Ovary (tissue), 9 donors: ENCODE results near the gene HOXA6. TPM values are rescaled to one million over a fixed set of nuclear protein-coding genes. Genes with fewer than 3 reads are reported as not detected.

Experiments
- DNase-seq, 5 donors: peaks; one replicate each; pipeline ENCODE4 v3.0.0-alpha.2; 2019 to 2020
- H3K27ac ChIP-seq, 2 donors: fragments of 200-600 bp; one replicate each; pipeline versions ENCODE4 v1.5.1 to v1.8.0; 2019 to 2022
- H3K27me3 ChIP-seq: fragments of 200-600 bp; one replicate; pipeline ENCODE4 v1.8.0; 2022
- H3K36me3 ChIP-seq: fragments of 200-600 bp; sonication (generic); one replicate; pipeline ENCODE4 v1.5.1; 2019
- H3K4me1 ChIP-seq: one replicate; pipeline ENCODE4 v1.8.1; 2013; ENCODE audit warnings: mild to moderate bottlenecking, moderate library complexity; ENCODE audit not compliant: insufficient read depth
- H3K4me3 ChIP-seq: fragments of 200-600 bp; sonication (generic); one replicate; pipeline ENCODE4 v1.5.1; 2017
- H3K9me3 ChIP-seq, 2 donors: fragments of 200-600 bp in 1 of 2; sonication (generic) in 1 of 2; one replicate each; pipeline versions ENCODE4 v1.5.1 to v1.8.1; 2013 to 2019; ENCODE audit warnings: mild to moderate bottlenecking in 1 of 2, moderate library complexity in 1 of 2
- EP300 ChIP-seq: sonication (generic); formaldehyde crosslinking; IDR thresholded peaks from one replicate; pipeline ENCODE4 v1.6.1; 2017; ENCODE audit warnings: antibody characterized with exemption
- POLR2A ChIP-seq: fragments of 450-650 bp; IDR thresholded peaks from one replicate; pipeline ENCODE4 v1.6.1; 2017; ENCODE audit warnings: antibody characterized with exemption, mild to moderate bottlenecking, moderate library complexity
- WGBS, 3 donors: extraction: QIAGEN DNeasy Blood & Tissue Kit in 1 of 3; methylation state at CpG; one replicate each; pipeline versions ENCODE4 v1.1.5 to v1.1.7; 2013 to 2017; 5-methylcytosine and 5-hydroxymethylcytosine counted together
- intact Hi-C, 4 donors: fragments of 100-400 bp; cut with DNase I; formaldehyde crosslinking; loops; one replicate each; pipeline versions ENCODE4 v1.11.0 to v1.15.1; 2022 to 2023
- polyA plus RNA-seq, 2 donors: library from polyadenylated mRNA; stranded (reverse); fragments of 200-250 nt in 1 of 2; fragments of 350-450 nt in 1 of 2; fragmentation: Illumina TruSeq in 1 of 2; extraction: RNeasy Lipid Tissue Mini Kit (QIAGEN cat#74804) in 1 of 2; gene quantifications; one replicate each; pipeline ENCODE4 v1.2.3, GENCODE V29; 2013 to 2014
- total RNA-seq, 7 donors: library from RNA; depleted of rRNA in 2 of 7; stranded (reverse); fragments of >200 nt in 2 of 7; fragmentation: NEBNext Ultra II Directional in 3 of 7; extraction: Animal tissue kit (Norgen Biotek cat#: 25700) in 3 of 7; gene quantifications; one replicate each; pipeline versions ENCODE4 v1.1.0 to v1.2.4, GENCODE V29; 2016 to 2023
- TF ChIP-seq, protein P1 (sequence below), 3 donors: fragments of 450-650 bp in 2 of 3; fragments of 200-600 bp in 1 of 3; IDR thresholded peaks; one replicate each; pipeline versions ENCODE4 v1.5.1 to v1.8.0; 2016 to 2022; ENCODE audit warnings: antibody characterized with exemption in 3 of 3, mild to moderate bottlenecking in 1 of 3
- donor health status: DM: no; HTN: no; CAD: no; lungs with moderate emphysema.
- donor health status: DM: no; HTN: no; CAD: no.
- donor health status: Bipolar disorder and iron deficiency.
- donor health status: DM: yes; HTN: yes; CAD: no.
- donor health status: DM: no; HTN: no; CAD: no.
- donor health status: DM: yes; HTN: yes; CAD: no.

The HOXA6 gene
- total and polyA plus RNA-seq, 9 donors, result 0.29 to 4.2 (median 0.39) TPM; not detected in 1

DNA sequence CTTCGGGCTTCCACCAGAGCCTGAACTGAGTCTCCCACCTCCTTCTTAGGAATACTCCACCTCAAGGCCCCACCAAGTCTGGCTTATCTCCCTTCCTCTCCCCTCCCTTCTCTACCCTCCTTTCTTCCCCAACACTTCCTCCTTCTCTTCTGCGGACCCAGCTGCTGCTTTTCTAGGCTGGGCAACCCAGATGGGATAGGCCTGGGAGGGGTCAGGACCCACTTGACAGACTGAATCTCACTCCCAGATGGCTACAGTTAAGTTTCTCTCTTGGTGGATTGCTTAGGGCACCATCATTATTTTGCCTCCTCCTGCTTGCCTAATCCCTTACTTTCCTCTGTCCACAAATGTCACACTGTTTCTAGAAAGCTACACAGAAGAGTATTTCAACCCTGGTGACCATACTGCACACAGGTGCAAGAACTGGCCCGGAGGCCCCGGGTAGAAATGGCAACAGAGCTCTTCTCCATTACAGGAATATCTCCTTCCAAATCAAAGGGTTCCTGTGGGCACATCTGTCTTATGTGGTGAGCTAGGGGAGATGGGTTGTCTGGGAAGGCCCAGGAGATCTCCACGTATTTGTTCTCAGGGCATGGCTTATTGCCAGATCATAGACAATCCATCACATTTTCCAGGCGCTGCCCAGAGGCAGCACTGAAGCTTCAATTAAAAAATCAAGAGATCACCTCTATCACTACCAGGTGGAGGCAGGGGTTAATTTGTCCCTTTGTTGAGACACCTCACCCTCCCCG, 42.6 kb upstream of the HOXA6 start:
- WGBS, 3 donors, result 43 to 65% (median 58%) methylated on average over 7 of the region's 7 CpGs
- TF ChIP-seq POLR2A, result no peak
- TF ChIP-seq, protein P1, sequence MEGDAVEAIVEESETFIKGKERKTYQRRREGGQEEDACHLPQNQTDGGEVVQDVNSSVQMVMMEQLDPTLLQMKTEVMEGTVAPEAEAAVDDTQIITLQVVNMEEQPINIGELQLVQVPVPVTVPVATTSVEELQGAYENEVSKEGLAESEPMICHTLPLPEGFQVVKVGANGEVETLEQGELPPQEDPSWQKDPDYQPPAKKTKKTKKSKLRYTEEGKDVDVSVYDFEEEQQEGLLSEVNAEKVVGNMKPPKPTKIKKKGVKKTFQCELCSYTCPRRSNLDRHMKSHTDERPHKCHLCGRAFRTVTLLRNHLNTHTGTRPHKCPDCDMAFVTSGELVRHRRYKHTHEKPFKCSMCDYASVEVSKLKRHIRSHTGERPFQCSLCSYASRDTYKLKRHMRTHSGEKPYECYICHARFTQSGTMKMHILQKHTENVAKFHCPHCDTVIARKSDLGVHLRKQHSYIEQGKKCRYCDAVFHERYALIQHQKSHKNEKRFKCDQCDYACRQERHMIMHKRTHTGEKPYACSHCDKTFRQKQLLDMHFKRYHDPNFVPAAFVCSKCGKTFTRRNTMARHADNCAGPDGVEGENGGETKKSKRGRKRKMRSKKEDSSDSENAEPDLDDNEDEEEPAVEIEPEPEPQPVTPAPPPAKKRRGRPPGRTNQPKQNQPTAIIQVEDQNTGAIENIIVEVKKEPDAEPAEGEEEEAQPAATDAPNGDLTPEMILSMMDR (IDR thresholded peaks at IDR 0.05), result no peak
- no peak for TF ChIP-seq EP300
- no peak overlapping the region for H3K4me3 ChIP-seq
- no peak overlapping the region for H3K27ac ChIP-seq
- H3K27me3 ChIP-seq, result peaks cover 11% of the 10 kb centered on the region
- no peaks in the 10 kb centered on the region for H3K36me3 ChIP-seq
- intact Hi-C loops, result loop anchor here in 2 of 4 donors (10.0 kb wide), 2 partner anchors 585 to 1325 kb away; no protein-coding TSS in a partner anchor
- DNase-seq, result no peak
- H3K9me3 ChIP-seq, result no peaks in the 10 kb centered on the region
- H3K4me1 ChIP-seq, result peaks cover 2% of the 10 kb centered on the region

DNA sequence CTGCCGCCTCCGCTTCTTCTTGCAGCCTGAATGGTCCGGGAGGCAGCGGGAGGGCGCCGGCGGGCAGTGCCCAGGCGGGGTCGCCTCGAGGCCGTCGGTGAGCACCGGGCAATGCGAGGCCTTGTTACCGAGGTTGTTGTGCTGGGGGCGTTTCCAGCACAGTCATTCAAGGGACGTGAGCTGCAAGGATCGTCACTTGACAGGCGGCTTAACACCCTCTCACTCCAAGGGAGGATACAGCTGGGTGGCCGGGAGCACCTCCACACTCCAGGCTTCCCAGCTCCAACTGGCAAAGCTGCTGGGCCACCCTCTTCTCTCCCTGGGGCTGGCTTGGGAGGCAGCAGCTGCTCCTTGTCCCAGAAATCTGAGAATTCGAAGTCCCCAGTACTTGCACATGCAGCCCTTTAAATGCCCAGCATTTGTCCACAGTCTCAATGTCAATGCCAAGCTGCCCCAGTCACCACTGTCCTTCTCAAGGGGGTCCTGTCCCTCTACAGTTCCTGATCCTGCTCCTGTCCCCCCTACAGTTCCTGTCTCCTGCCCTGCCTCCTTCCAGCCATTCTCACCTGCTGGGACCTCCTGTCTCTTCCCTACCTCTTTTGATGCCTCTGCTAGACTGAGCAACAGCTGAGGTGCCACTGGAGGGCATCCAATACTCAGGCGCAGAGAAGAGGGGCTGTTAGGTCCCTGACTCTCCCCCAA, 41.9 kb upstream of the HOXA6 start:
- WGBS, 3 donors, result 12 to 35% (median 28%) methylated on average over 22 of the region's 22 CpGs
- intact Hi-C loops, result loop anchor here in 1 of 4 donors (10.0 kb wide), 1 partner anchor 1325 kb away; no protein-coding TSS in a partner anchor
- Histone ChIP-seq H3K4me3 (peak overlapping the region; percentile 39), H3K9me3 (no peaks in the 10 kb centered on the region), H3K27ac (no peak overlapping the region), H3K27me3 (peaks cover 18% of the 10 kb centered on the region), H3K36me3 (no peaks in the 10 kb centered on the region), H3K4me1 (peaks cover 4% of the 10 kb centered on the region)
- TF ChIP-seq POLR2A, result no peak
- TF ChIP-seq, protein P1 (IDR thresholded peaks at IDR 0.05), result no peak
- TF ChIP-seq EP300, result no peak
- DNase-seq, result peak in 1 of 5 donors; percentile 12

DNA sequence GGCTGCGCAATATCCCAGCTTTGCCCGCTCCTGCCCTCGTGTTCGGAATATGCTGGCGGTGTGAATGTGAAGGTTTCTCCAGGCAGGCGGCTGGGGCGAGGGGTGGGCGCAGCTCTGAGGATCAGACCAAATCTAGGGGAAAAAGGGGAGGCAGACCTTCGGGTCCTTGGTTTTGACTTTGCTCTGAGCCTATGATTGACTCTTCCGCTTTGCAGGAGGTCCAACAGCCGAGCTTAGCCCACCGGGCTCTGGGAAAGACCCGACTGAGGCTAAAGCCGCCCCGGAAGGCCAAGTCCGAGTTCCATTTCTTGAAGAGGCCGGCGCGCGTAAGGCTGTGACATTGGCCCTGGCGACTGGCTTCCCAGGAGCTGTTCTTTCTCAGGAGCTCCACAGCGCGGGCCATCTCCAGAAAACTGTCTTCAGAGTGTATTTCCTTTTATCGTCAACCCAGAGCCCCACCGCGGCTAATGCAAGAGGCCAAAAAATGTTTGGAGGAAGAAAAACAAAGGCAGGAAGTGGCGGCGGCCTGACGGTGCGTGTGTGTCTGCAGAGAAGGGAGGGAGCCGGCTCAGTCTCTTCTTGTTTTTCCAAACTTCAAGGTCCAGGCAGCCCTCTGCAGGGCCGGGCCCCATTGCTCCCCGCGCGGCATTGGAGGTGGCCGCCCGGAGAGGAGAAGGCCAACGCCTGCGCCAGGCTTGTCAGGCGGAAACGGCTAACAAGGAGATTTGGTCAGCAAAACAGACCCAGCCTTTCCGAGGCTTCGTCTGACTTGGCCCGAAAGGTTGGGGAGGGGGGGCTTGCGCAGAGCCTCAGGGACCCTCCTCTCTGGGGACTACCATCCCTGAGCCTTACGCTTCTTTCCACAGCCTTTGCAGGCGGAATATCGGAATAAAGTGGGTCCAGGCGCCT, 41.1 kb upstream of the HOXA6 start:
- H3K27me3 ChIP-seq, result peaks cover 20% of the 10 kb centered on the region
- peak overlapping the region; percentile 39 for H3K4me3 ChIP-seq
- H3K4me1 ChIP-seq, result peaks cover 4% of the 10 kb centered on the region
- H3K27ac ChIP-seq, result no peak overlapping the region
- H3K36me3 ChIP-seq, result no peaks in the 10 kb centered on the region
- DNase-seq, result peak in 1 of 5 donors; percentile 39
- intact Hi-C loops, result loop anchor here in 1 of 4 donors (10.0 kb wide), 1 partner anchor 1324 kb away; no protein-coding TSS in a partner anchor
- 6 to 22% (median 10%) methylated on average over 49 of the region's 49 CpGs for WGBS, 3 donors
- TF ChIP-seq POLR2A (no peak), EP300 (no peak)
- TF ChIP-seq, protein P1 (IDR thresholded peaks at IDR 0.05), result no peak
- H3K9me3 ChIP-seq, result no peaks in the 10 kb centered on the region
